ENCODE measurements around the gene HOXD11.

HOXD11 gene

GRCh38 chr2:176106581-176107539 lies at the start of gene HOXD11:
Gene HOXD11 (plus strand): TSS chr2:176107280. CDS start chr2:176107356, 76 bp downstream.
- DNase-seq (ENCODE audit: low read depth): no peak
- in situ Hi-C loops (cut with HindIII; ENCODE audit: low sequenced_read_pairs): loop anchor here (25.0 kb wide), 1 partner anchor 1030 kb away; no protein-coding TSS in a partner anchor
- no peak for TF ChIP-seq CTCF (IDR thresholded peaks at IDR 0.05; ENCODE audit: low read depth, low read length, missing control alignments)
- no peak within 1 kb of the TSS for H3K4me3 ChIP-seq (ENCODE audit: low read depth, low read length)

GRCh38 chr2:176063958-176064357 lies 43.1 kb upstream of the HOXD11 start:
- no peak overlapping the region for H3K4me3 ChIP-seq (ENCODE audit: low read depth, low read length)
- TF ChIP-seq CTCF (IDR thresholded peaks at IDR 0.05; ENCODE audit: low read depth, low read length, missing control alignments): no peak
- in situ Hi-C loops (cut with HindIII; ENCODE audit: low sequenced_read_pairs): loop anchor here (25.0 kb wide), 1 partner anchor 377 kb away; no protein-coding TSS in a partner anchor
- DNase-seq (ENCODE audit: low read depth): no peak

- no peak for DNase-seq (ENCODE audit: low read depth)
- in situ Hi-C loops (cut with HindIII; ENCODE audit: low sequenced_read_pairs): loop anchor here (25.0 kb wide), 1 partner anchor 380 kb away; no protein-coding TSS in a partner anchor
- no peak overlapping the region for H3K4me3 ChIP-seq (ENCODE audit: low read depth, low read length)
- TF ChIP-seq CTCF (IDR thresholded peaks at IDR 0.05; ENCODE audit: low read depth, low read length, missing control alignments): no peak
Observed at GRCh38 chr2:176066645-176067588, 40.2 kb upstream of the HOXD11 start.

- TF ChIP-seq CTCF (IDR thresholded peaks at IDR 0.05; ENCODE audit: low read depth, low read length, missing control alignments): no peak
- no peak for DNase-seq (ENCODE audit: low read depth)
- in situ Hi-C loops (cut with HindIII; ENCODE audit: low sequenced_read_pairs): loop anchor here (25.0 kb wide), 1 partner anchor 381 kb away; no protein-coding TSS in a partner anchor
- no peak overlapping the region for H3K4me3 ChIP-seq (ENCODE audit: low read depth, low read length)
Observed at GRCh38 chr2:176067589-176068418, 39.3 kb upstream of the HOXD11 start.

GRCh38 chr2:176068419-176068832 lies 38.7 kb upstream of the HOXD11 start:
- no peak overlapping the region for H3K4me3 ChIP-seq (ENCODE audit: low read depth, low read length)
- in situ Hi-C loops (cut with HindIII; ENCODE audit: low sequenced_read_pairs): loop anchor here (25.0 kb wide), 1 partner anchor 381 kb away; no protein-coding TSS in a partner anchor

More at GRCh38 chr2:176068419-176068832, 38.7 kb upstream of the HOXD11 start:
- TF ChIP-seq CTCF (IDR thresholded peaks at IDR 0.05; ENCODE audit: low read depth, low read length, missing control alignments): no peak
- no peak for DNase-seq (ENCODE audit: low read depth)

All from astrocyte of the cerebellum (primary cell).